K562 (cell line): ENCODE data around the gene SLC18B1. TPM values are rescaled to one million over a fixed set of nuclear protein-coding genes. Genes with fewer than 3 reads are reported as not detected.
A peak's percentile ranks its signal among the peaks of the same experiment; 100 is the strongest.

ENCODE experiments used
- HDAC8 ChIP-seq: fragments of 450-650 bp; IDR thresholded peaks from 2 replicates; pipeline ENCODE4 v1.6.1; 2016; ENCODE audit warnings: mild to moderate bottlenecking, missing genetic modification characterization, moderate library complexity, missing compliant biosample characterization
- MAFG ChIP-seq: fragments of 450-650 bp; conservative IDR thresholded peaks from 2 replicates; pipeline ENCODE4 v1.6.1; 2016; ENCODE audit warnings: missing genetic modification characterization, missing compliant biosample characterization
- POLR3G ChIP-seq: IDR thresholded peaks from 2 replicates; pipeline ENCODE4 v1.6.1; 2011; ENCODE audit not compliant: insufficient read length, insufficient replicate concordance; ENCODE audit errors: extremely low read depth
- RBBP5 ChIP-seq: fragments of 200-600 bp; sonication (generic); IDR thresholded peaks from 2 replicates; pipeline ENCODE4 v1.6.1; 2012; ENCODE audit warnings: borderline replicate concordance, mild to moderate bottlenecking, low read length, control low read depth, inconsistent platforms; ENCODE audit not compliant: insufficient read depth, poor library complexity, severe bottlenecking
- SPI1 ChIP-seq: IDR thresholded peaks from 2 replicates; pipeline ENCODE4 v1.6.1; 2011; ENCODE audit warnings: low read depth, low read length, control low read depth, borderline replicate concordance
- YY1 ChIP-seq, 3 experiments: IDR thresholded peaks; 2 replicates each; pipeline ENCODE4 v1.6.1; 2011; ENCODE audit warnings: low read length in 2 of 3, mild to moderate bottlenecking in 2 of 3, moderate library complexity in 2 of 3, borderline replicate concordance in 1 of 3, control low read depth in 1 of 3, low read depth in 1 of 3; ENCODE audit not compliant: insufficient read depth in 3 of 3, insufficient replicate concordance in 2 of 3, control insufficient read depth in 1 of 3, insufficient read length in 1 of 3; ENCODE audit errors: extremely low read depth in 1 of 3
- ZFP30 ChIP-seq: fragments of 250-450 bp; sonication (Bioruptor Pico); IDR thresholded peaks from 2 replicates; pipeline ENCODE4 v1.8.0; 2022; ENCODE audit warnings: moderate library complexity, mild to moderate bottlenecking, inconsistent platforms, borderline replicate concordance
- ZNF197 ChIP-seq: fragments of 200-800 bp; sonication (Bioruptor generic); IDR thresholded peaks from 2 replicates; pipeline ENCODE4 v1.6.1; 2016; ENCODE audit warnings: low read depth, missing genetic modification characterization, missing compliant biosample characterization
- ZNF239 ChIP-seq: fragments of 250-450 bp; sonication (Bioruptor Pico); IDR thresholded peaks from 2 replicates; pipeline ENCODE4 v1.4.0; 2020; ENCODE audit warnings: mild to moderate bottlenecking
- ZNF444 ChIP-seq: fragments of 250-450 bp; sonication (Bioruptor Pico); IDR thresholded peaks from 2 replicates; pipeline ENCODE4 v1.4.0; 2020; ENCODE audit warnings: mild to moderate bottlenecking, moderate library complexity
- polyA plus RNA-seq, 8 experiments: library from polyadenylated mRNA; depleted of rRNA in 4 of 8; stranded (reverse) in 5 of 8; unstranded in 3 of 8; fragments of >200 nt; fragmentation: Nextera tagmentation in 2 of 8; fragmentation: Illumina TruSeq in 1 of 8; extraction: Ambion mirVana in 2 of 8; extraction: Trizol in 1 of 8; gene quantifications; 2 replicates each; pipeline versions ENCODE4 v1.2.1 to v1.2.3, GENCODE V29; 2011 to 2014; ENCODE audit warnings: inconsistent platforms in 1 of 8, missing spikeins in 1 of 8
- total RNA-seq, 7 experiments: library from RNA; depleted of rRNA in 6 of 7; stranded (reverse); fragments of >200 nt in 6 of 7; fragmentation: Illumina TruSeq in 2 of 7; extraction: Trizol in 2 of 7; gene quantifications; 2 replicates each; pipeline versions ENCODE4 v1.2.1 to v1.2.3, GENCODE V29; 2011 to 2021; ENCODE audit warnings: low replicate concordance in 1 of 7
- TF ChIP-seq, protein P1 (sequence below), 3 experiments: fragments of 200-800 bp in 1 of 3; fragments of 250-450 bp in 1 of 3; fragments of 450-650 bp in 1 of 3; sonication (Bioruptor Pico) in 1 of 3; sonication (Bioruptor generic) in 1 of 3; formaldehyde crosslinking in 1 of 3; IDR thresholded peaks; 2 replicates each; pipeline versions ENCODE4 v1.6.1 to v1.8.0; 2016 to 2022; ENCODE audit warnings: mild to moderate bottlenecking in 2 of 3, missing genetic modification characterization in 2 of 3, missing compliant biosample characterization in 1 of 3, moderate library complexity in 1 of 3
- TF ChIP-seq, protein P2 (sequence below): fragments of 200-800 bp; sonication (Bioruptor generic); IDR thresholded peaks from 2 replicates; pipeline ENCODE4 v1.6.1; 2016; ENCODE audit warnings: missing genetic modification characterization, missing compliant biosample characterization
- TF ChIP-seq, protein P3 (sequence below), 2 experiments: fragments of 450-650 bp; conservative IDR thresholded peaks; 2 replicates each; pipeline ENCODE4 v1.6.1; 2017; ENCODE audit warnings: mild to moderate bottlenecking in 2 of 2, moderate library complexity in 2 of 2

The SLC18B1 gene
- total and polyA plus RNA-seq, 9 of the 15 experiments (the other 6 are each of a cell fraction or from before 2014, with no cell fraction given) = 10.4 to 49.1 (median 32.0) TPM

DNA sequence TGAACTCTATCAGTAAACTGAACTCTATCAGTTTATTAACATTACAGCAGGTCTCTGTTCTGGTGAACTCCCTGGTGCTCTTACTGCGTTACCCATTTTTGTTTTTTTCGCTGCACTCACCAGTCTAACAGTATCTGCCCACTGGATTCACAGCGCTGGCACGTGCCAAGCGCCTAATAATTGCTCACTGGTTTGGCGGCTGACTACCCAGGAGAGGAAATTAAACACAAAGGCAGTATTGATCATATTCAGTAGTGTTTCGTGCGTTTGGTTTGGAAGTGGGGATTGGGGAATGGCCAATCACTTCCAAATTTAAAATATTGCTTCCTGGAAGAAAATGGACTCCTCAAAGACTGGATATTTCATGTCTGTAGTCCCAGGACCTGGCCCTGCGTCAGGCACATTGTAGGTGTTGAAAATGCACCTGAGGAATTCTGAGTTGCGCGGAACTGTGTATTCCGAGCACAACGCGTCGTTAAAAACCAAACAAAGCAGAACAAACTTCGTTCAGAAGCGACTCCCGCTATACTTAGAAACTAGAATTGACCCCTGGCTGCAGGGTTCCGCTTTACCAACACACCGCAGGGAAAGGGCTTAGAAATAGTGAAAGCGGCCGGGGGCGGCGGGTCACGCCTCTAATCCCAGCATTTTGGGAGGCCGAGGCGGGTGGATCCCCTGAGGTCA is 14.9 kb upstream of the SLC18B1 start (continued):
- TF ChIP-seq, protein P1, sequence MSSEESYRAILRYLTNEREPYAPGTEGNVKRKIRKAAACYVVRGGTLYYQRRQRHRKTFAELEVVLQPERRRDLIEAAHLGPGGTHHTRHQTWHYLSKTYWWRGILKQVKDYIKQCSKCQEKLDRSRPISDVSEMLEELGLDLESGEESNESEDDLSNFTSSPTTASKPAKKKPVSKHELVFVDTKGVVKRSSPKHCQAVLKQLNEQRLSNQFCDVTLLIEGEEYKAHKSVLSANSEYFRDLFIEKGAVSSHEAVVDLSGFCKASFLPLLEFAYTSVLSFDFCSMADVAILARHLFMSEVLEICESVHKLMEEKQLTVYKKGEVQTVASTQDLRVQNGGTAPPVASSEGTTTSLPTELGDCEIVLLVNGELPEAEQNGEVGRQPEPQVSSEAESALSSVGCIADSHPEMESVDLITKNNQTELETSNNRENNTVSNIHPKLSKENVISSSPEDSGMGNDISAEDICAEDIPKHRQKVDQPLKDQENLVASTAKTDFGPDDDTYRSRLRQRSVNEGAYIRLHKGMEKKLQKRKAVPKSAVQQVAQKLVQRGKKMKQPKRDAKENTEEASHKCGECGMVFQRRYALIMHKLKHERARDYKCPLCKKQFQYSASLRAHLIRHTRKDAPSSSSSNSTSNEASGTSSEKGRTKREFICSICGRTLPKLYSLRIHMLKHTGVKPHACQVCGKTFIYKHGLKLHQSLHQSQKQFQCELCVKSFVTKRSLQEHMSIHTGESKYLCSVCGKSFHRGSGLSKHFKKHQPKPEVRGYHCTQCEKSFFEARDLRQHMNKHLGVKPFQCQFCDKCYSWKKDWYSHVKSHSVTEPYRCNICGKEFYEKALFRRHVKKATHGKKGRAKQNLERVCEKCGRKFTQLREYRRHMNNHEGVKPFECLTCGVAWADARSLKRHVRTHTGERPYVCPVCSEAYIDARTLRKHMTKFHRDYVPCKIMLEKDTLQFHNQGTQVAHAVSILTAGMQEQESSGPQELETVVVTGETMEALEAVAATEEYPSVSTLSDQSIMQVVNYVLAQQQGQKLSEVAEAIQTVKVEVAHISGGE (CRISPR knock-in tag; IDR thresholded peaks at IDR 0.05) = 0 out of 6 replicates have a peak, but pooled peaks of 1 of the 3 experiments have one; percentile 51
- TF ChIP-seq POLR3G = no peak
- no peak for TF ChIP-seq ZFP30
- 0 out of 2 replicates have a peak, but pooled peaks have one; percentile 42 for TF ChIP-seq SPI1
- TF ChIP-seq, protein P2, sequence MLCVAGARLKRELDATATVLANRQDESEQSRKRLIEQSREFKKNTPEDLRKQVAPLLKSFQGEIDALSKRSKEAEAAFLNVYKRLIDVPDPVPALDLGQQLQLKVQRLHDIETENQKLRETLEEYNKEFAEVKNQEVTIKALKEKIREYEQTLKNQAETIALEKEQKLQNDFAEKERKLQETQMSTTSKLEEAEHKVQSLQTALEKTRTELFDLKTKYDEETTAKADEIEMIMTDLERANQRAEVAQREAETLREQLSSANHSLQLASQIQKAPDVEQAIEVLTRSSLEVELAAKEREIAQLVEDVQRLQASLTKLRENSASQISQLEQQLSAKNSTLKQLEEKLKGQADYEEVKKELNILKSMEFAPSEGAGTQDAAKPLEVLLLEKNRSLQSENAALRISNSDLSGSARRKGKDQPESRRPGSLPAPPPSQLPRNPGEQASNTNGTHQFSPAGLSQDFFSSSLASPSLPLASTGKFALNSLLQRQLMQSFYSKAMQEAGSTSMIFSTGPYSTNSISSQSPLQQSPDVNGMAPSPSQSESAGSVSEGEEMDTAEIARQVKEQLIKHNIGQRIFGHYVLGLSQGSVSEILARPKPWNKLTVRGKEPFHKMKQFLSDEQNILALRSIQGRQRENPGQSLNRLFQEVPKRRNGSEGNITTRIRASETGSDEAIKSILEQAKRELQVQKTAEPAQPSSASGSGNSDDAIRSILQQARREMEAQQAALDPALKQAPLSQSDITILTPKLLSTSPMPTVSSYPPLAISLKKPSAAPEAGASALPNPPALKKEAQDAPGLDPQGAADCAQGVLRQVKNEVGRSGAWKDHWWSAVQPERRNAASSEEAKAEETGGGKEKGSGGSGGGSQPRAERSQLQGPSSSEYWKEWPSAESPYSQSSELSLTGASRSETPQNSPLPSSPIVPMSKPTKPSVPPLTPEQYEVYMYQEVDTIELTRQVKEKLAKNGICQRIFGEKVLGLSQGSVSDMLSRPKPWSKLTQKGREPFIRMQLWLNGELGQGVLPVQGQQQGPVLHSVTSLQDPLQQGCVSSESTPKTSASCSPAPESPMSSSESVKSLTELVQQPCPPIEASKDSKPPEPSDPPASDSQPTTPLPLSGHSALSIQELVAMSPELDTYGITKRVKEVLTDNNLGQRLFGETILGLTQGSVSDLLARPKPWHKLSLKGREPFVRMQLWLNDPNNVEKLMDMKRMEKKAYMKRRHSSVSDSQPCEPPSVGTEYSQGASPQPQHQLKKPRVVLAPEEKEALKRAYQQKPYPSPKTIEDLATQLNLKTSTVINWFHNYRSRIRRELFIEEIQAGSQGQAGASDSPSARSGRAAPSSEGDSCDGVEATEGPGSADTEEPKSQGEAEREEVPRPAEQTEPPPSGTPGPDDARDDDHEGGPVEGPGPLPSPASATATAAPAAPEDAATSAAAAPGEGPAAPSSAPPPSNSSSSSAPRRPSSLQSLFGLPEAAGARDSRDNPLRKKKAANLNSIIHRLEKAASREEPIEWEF (CRISPR knock-in tag) = peak; percentile 85; the same call in 1 of the 2 replicates
- TF ChIP-seq ZNF239 = no peak
- TF ChIP-seq RBBP5 = peak; percentile 40
- TF ChIP-seq, protein P3, sequence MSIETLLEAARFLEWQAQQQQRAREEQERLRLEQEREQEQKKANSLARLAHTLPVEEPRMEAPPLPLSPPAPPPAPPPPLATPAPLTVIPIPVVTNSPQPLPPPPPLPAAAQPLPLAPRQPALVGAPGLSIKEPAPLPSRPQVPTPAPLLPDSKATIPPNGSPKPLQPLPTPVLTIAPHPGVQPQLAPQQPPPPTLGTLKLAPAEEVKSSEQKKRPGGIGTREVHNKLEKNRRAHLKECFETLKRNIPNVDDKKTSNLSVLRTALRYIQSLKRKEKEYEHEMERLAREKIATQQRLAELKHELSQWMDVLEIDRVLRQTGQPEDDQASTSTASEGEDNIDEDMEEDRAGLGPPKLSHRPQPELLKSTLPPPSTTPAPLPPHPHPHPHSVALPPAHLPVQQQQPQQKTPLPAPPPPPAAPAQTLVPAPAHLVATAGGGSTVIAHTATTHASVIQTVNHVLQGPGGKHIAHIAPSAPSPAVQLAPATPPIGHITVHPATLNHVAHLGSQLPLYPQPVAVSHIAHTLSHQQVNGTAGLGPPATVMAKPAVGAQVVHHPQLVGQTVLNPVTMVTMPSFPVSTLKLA (conservative IDR thresholded peaks at IDR 0.05) = 0 out of 4 replicates have a peak, but pooled peaks of 1 of the 2 experiments have one; percentile 17
- 0 out of 2 replicates have a peak, but pooled peaks have one; percentile 10 for TF ChIP-seq ZNF197 (CRISPR knock-in tag)
- peak in 1 of 3 experiments; percentile 59 for TF ChIP-seq YY1 (IDR thresholded peaks at IDR 0.05; ENCODE audit: borderline replicate concordance in 1 of 3, control insufficient read depth in 1 of 3, extremely low read depth in 1 of 3, insufficient read depth in 3 of 3, insufficient read length in 1 of 3, insufficient replicate concordance in 2 of 3, low read depth in 1 of 3, low read length in 2 of 3)
- no peak for TF ChIP-seq ZNF444 (CRISPR knock-in tag)
- no peak for TF ChIP-seq HDAC8 (tag)
- TF ChIP-seq MAFG (tag) = no peak
